Ramos (cell line): ENCODE results near the gene PPP6R3.

Experiments used
- in situ Hi-C: fragments of 300-500 bp; cut with MboI; formaldehyde crosslinking; loops from one replicate; pipeline ENCODE4 v1.14.3; 2022; ENCODE audit warnings: low sequenced_read_pairs; ENCODE audit not compliant: unreplicated experiment

PPP6R3 gene

GRCh38 chr11:68545347-68545746 is 84.8 kb downstream of the PPP6R3 start:
- in situ Hi-C loops: no loop called here

- in situ Hi-C loops: no loop called here
Observed at GRCh38 chr11:68545796-68546195, 85.2 kb downstream of the PPP6R3 start.

- in situ Hi-C loops: no loop called here
Observed at GRCh38 chr11:68546555-68546954, 86.0 kb downstream of the PPP6R3 start.

DNA sequence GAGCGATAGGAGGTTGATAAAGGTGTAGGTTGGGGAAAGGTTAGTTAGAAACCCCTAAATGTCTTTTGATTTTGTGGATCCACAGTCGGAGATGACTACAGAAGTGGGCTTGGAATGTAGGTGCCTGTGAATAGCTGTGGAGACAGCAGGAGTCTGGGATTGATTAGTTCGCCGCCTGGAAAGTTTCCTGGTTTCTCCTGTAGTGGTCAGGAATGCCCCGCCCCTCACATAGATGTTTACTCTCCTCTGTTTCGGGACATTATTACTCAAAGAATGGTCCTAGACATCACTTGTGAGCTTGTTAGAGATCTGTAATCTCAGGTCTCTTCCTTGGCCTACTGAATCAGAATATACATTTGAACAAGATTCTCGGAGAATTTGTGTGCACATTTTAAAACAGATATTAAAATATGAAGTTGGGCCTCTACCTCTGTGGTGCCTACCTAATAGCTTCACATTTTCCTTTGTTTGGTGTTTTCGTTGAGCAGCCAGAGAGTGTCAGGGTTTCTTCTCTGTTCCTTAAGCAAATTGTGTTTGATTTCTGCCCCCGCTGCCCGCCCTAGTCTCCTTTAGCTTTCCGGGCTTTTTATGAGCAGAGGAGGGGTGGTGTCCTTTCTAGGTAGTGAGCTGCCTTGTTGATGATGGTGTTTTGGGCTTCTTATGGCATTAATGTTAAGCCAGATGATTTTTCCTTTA is 89.4 kb downstream of the PPP6R3 start:
- in situ Hi-C loops: no loop called here

GRCh38 chr11:68550485-68550817 is 89.9 kb downstream of the PPP6R3 start:
- in situ Hi-C loops: no loop called here

DNA sequence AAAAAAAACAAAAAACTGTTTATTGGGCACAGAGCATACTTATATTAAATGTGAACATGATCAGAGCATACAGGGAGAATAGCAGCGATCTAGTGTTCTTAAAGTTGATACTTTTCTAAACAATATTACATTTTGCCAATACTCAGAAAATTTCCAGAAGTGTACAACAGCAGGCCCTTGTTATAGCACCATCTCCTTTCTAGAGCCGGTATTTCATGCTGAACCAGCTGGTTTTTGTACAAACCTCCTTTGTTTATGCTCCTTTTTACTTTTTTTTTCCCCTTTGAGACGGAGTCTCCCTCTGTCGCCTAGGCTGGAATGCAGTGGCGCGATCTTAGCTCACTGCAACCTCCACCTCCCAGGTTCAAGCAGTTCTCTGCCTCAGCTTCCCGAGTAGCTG is 90.7 kb downstream of the PPP6R3 start:
- in situ Hi-C loops: no loop called here

DNA sequence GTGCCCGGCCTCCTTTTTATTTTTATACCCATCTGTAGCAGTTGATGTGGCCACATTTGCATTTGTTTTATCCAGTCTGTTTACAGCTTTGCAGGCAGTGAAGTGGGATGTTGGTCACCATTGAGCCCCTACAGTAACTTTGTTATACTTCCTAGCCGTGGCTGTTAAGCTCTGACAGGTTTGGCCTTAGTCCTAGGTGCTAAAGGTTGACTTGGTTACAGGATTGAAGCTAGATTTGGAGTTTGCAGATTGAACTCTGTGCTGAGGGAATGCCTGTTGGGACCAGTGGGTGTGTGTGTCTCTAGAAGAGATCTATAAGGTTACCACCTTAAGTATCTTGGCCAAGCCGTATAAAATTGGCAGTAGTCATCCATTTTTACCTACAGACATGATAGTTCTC is 91.2 kb downstream of the PPP6R3 start:
- in situ Hi-C loops: no loop called here

- in situ Hi-C loops: no loop called here
Observed at GRCh38 chr11:68552542-68552941, 92.0 kb downstream of the PPP6R3 start.

DNA sequence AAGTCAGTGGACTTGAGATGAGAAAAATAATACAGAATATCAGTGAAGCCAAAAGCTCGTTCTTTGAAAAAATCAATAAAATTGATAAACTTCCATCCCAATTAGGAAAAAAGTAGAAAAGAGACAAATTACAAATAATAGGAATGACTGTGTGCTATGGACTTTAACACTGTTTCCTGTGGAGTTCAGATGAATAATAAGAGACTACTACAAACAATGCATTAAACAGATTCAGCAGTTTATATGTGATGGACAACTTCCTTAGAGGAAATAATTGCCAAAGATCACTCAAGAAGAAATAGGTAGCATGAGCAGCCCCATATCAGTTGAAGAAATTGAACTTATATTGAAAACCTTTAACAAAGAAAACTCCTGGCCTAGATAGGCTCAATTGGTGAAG is 99.7 kb downstream of the PPP6R3 start:
- in situ Hi-C loops: no loop called here

DNA sequence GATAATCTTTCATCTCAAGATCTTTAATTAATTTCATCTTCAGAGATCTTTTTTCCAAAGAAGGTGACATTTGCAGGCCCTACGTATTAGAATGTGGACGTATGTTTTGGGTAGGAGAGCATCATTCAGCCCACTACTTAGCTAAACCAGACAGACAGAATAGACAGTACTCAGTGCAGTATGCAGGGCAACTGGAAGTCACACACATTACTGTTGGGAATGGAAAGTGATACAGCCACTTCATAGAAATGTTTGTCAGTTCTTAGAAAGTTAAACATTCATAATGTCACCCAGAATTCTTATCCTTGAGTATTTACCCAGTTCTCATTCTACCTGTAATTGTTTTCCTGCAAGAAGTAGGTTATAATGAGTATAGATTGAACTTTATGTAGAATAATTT is 102.9 kb downstream of the PPP6R3 start:
- in situ Hi-C loops: no loop called here

GRCh38 chr11:68564261-68564660 is 103.7 kb downstream of the PPP6R3 start:
- in situ Hi-C loops: no loop called here

DNA sequence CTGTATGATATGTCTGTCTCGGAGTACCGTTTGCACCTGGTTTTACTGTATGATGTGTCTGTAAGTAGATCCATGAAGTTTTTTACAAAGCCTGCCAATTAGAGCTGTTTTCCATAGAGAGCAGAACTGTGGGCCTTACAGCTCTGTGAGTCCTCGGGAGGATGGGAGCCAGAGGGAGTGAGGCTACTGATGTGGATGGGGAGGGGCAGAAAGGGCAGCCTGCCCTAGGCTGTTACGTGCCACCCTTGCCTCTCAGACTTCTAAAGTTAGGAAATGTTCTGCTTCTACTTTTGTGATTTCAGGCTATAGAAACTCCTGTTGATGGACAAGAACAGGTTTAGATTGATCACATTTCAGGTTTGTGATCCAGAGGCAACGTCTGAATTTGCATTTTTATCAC is 105.2 kb downstream of the PPP6R3 start:
- in situ Hi-C loops: no loop called here

GRCh38 chr11:68567553-68567952 is 107.0 kb downstream of the PPP6R3 start:
- in situ Hi-C loops: no loop called here

DNA sequence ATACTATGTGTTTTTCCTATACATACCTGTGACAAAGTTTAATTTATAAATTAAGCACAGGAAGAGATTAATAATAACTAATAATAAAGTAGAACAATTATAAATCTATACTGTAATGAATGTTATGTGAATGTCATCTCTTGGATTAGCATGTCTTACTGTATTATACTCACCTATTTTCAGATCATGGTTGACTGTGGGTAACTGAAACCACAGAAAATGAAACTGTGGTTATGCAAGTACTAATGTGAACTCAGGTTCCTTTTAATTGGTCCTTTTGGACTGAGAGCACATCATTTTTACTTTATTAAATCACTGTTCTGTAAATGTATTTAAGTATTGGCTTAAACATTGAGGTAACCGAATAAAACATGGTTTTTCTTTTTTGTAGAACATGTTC is 108.8 kb downstream of the PPP6R3 start:
- in situ Hi-C loops: no loop called here

GRCh38 chr11:68570691-68571090 is 110.1 kb downstream of the PPP6R3 start:
- in situ Hi-C loops: no loop called here

DNA sequence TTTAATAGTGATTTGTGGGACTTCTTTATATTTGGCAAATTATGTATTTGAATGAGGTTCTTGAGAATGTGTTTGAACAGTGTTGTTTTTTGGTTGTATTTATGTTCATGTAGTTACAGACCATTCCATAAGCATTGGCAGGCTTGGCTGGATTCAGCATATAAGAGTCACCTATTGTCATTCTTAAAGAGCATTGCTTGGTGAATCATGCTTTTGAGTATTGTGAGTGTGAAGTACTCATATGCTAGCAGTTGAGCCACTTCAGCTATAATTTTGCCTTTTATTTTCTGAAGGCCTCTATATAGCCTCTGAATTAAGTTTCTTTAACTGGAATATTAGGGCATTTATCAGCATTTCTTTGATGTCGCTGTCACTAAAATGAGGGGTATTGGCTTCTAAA is 113.8 kb downstream of the PPP6R3 start:
- in situ Hi-C loops: no loop called here

DNA sequence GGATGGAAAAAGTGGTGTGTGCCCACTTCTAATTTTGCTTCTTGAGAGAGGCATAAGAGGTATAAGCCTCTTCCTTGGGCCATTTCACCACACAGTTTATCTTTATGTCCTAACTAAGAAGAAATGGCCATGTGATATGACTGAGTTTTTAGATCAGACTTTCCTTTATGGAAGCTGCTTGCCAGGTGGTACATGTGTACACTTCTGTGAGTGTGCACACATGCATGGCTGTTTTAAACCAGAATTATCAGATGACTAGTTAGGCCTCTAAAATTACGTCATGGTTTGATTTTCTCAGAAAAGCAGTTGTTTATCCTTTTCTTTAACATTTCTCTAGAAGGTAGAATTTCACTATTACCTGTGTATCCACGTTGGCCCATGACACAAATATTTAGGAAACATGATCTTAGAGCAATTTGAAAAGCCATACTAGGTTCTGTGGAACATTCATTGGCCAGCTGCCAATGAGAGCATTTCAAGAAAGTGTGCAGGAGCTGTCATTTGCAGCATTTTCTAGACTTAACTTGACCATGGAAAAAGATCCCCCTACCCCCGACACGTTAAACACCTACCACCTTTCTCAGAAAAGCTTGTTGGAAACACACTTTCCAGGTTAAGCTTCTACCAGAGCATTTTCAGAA is 114.6 kb downstream of the PPP6R3 start:
- in situ Hi-C loops: no loop called here

- in situ Hi-C loops: no loop called here
Observed at GRCh38 chr11:68579455-68579854, 118.9 kb downstream of the PPP6R3 start.

DNA sequence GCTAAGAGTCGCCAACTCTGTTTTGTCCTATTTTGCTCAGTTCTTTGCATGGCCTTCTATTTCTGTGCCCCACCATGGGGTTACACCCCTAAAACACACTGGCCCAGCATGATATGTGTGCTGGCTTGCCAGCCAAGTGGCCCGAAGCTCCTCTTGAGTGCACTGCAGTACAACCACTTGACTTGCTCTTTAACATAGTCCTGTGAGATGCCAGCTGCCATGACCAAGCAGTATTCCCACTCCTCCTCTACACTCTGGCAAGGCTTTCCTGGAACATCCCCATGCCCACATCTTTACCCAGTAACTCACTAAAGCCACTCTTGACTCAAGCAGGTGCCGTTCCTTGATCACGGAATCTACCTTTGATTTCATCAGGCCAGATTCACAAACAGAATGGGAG is 120.9 kb downstream of the PPP6R3 start:
- in situ Hi-C loops: no loop called here

DNA sequence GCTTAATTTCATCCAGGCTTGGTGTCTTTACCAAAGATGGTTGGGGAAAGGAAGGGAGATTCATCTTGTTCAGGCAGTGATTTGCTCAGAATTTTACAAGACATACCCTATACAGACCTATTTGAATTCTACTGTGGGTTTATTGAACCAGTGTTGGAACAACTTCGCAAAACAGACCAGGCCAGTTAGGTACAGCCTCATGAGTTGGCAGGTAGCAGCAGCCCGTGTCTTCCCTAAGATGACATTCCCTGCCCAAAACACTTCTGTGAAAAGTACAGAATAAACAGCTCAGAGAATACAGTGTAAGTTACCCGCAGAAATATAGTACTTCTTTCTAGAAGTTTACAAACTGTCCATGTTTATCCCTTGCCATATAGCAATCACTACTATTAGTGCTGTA is 121.3 kb downstream of the PPP6R3 start:
- in situ Hi-C loops: no loop called here

DNA sequence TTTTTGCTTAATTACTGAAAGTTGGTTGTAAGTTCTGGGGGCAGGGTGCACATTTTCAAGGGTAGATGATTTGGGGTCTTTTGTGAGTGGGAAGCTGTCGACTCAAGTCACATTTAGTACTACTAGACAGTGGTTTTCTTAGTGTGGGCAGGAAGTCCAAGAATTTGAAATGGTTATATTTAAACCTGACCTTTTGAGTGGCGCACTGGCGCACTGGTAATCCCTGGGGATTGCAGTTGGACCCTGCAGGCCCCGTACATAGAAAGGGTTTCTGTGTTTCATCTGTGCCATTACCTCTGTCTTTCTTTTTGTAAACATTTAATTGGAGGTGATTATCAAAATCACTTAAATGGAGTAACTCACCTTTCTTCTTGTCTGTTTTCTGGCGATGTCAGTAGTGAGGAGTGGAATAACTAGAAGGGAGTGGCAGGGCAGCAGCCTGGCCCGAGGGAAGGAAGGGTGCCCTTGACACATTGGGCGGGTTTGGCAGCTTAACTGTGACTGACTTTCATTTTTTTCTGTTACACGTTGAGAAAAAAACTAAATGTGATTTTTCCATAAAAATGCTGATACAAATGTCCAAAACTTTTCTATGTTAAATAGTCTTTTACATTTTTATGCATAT is 122.0 kb downstream of the PPP6R3 start:
- in situ Hi-C loops: no loop called here

GRCh38 chr11:68583041-68583446 is 122.5 kb downstream of the PPP6R3 start:
- in situ Hi-C loops: no loop called here
